GM18520 (cell line): ENCODE data around the gene PNN.
"Not testable (repeated sequence)": the region's sequence is repeated elsewhere in the genome, so short reads cannot be mapped to it uniquely, and the experiment has no call there.

Experiments
- ATAC-seq: cut with Tn5 transposase; IDR thresholded peaks from one replicate; pipeline ENCODE4 v1.9.1; 2021; ENCODE audit not compliant: unreplicated experiment

Gene PNN

GRCh38 chr14:39180553-39180952 lies 5.5 kb downstream of the PNN start:
- ATAC-seq: no peak

- ATAC-seq: no peak
Measured at GRCh38 chr14:39181026-39181692, 6.1 kb downstream of the PNN start.

DNA sequence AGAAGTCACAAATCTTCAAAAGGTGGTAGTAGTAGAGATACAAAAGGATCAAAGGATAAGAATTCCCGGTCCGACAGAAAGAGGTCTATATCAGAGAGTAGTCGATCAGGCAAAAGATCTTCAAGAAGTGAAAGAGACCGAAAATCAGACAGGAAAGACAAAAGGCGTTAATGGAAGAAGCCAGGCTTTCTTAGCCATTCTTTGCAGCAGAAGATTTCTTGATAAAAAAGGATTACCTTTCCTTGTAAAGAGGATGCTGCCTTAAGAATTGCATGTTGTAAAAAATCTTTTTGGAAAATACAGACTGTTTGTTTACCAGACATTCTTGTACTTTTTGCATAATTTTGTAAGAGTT lies 6.6 kb downstream of the PNN start:
- no peak for ATAC-seq

DNA sequence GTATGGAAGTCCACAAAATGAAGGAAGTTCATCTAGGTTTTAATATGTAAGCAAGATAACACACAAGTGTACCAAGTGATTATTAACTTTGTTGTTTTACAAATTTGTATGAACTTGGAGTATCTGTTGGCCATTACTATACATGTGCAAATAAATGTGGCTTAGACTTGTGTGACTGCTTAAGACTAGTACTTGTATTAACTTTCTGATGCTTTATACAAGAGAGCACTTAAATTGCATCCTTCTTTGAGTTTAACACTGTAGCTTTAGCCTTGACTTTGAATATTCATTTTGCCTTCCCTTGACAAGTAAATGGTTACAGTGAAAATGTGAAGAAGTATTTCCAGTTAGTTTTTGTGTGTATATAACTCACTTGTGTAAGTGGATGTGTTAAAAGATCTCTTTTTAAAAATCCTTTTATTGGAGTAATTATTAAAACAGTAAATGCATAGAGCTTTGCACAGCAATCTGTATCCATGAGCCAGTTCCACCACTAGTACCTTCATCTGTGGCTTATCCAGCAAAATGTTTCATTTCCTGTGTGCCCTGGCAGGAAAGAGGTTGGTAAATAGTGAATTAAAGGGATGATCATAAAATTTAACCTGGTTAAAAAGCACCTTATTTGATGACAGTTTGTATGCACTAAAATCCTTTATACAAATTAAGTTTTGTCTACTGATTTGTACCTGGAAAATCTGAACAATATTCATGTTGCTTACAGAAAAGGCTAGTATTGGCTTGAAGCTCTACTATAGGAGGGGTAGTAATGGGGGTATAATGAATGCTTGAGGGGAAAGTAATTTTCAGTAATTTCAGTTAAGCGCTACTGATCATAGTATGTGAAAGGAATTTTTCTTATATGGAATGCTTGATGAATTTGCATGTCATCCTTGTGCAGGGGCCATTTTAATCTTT lies 8.0 kb downstream of the PNN start:
- ATAC-seq: no peak

- not testable (repeated sequence) for ATAC-seq
Measured at GRCh38 chr14:39183685-39184003, 8.6 kb downstream of the PNN start.

DNA sequence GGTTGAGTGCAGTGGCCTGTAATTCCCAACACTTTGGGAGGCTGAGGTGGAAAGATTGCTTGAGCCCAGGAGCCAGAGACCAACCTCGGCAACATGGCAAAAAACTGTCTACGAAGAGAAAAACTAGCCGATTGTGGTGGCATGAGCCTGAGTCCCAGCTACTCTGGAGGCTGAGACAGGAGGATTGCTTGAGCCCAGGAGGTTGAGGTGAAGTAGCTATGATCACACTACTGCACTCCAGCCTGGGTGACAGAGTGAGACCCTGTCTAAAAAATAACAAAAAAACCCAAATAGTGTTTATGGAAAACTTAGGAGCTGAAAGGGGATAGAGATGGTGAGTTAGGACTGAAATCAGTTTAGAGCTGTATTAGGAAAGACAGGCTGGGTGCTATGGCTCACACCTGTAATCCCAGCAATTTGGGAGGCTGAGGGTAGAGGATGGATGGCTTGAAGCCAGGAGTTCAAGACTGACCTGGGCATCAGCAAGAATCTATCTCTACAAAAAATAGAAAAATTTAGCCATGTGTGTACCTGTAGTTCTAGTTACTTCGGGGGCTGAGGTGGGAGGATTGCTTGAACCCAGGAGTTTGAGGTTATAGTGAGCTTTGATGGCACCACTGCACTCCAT lies 9.7 kb downstream of the PNN start:
- no peak for ATAC-seq

DNA sequence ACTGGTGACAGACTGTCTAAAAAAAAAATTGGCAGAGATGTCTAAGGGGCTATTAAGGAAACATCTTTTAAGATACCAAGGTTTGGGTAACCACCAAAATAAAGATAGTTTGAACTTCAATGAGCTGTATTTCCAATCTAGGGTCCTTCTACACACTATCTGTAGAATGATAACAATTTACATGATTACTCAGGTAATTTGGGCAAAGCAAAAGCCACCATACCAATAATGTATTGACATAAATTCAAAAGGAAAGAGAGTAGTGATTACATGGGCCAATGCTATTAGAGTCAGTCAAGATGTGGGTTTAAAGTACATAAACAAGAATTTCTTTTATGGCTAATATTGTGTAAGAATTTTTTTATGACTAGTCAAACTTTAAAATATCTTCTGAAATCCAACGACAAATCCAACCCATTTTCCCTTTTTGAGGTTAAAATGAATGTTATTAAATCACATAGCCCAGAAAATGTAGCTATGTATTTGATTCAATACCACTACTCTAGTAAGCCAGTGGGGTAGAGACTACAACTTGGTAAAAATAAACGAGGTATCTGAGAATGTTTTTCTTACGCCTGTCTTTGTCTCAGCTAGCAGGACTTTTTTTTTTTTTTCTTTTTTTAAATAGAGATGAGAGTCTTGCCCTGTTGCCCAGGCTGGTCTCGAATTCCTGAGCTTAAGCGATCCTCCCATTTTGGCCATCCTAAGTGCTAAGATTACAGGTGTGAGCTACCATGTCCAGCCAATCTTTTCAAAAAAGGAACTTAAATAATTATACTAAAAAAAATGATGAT lies 10.4 kb downstream of the PNN start:
- no peak for ATAC-seq

- ATAC-seq: no peak
Measured at GRCh38 chr14:39186941-39187525, 12.0 kb downstream of the PNN start.

DNA sequence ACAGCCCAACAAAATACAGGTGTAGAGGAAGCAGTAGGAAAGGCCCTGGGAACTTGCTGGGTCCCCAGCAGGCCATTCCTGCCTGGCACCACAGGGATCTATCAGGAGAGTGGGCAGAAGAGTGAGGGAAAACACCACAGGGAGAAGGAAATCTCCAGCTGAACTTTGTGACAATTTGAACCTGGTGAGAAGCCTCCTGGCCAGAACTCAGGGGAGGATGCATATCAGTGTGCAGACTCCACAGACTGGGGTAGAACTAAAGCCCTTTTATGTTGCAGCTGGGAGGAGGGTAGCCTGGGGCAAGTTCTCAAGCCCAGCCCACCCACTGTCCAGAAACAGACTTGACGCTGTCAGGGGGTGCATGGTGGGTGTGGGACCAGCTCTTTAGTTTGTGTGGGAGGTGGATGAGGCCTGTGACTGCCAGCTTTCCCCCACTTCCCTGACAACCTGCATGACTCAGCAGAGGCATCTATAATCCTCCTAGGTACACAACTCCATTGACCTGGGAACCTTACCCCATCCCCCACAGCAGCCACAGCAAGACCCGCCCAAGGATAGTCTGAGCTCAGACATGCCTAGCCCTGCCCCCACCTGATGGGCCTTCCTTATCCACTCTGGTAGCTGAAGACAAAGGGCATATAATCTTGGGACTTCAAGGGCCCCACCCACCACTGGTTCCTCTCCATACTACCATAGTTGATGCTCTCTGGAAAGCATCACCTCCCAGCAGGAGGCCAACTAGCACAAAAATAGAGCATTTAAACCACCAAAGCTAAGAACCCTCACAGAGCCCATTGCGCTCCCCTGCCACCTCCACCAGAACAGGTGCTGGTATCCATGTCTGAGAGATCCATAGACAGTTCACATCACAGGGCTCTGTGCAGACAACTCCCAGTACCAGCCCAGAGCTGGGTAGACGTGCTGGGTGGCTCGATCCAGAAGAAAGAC lies 28.9 kb downstream of the PNN start:
- ATAC-seq: no peak

- not testable (repeated sequence) for ATAC-seq
Measured at GRCh38 chr14:39207430-39207829, 32.4 kb downstream of the PNN start.

DNA sequence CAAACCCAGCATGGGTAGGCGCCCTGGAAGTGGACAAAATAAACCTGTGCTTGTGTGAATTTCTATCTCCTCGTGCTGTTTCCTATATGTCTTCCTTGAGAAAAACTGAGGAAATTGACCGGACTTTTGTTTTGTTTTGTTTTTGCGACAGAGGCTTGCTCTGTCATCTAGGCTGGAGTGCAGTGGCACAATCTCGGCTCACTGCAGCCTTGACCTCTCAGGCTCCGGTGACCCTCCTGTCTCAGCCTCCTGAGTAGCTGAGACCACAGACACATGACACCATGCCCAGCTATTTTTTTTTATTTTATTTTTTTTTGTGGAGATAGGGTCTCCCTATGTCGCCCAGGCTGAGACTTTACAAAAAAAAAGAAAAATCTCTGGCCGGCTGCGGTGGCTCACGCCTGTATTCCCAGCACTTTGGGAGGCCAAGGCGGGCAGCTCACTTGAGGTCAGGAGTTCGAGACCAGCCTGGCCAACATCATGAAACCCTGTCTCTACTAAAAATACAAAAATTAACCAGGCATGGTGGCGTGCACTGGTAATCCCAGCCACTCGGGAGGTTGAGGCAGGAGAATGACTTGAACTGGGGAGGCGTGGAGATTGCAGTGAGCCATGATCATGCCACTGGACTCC lies 36.2 kb downstream of the PNN start:
- ATAC-seq: no peak

DNA sequence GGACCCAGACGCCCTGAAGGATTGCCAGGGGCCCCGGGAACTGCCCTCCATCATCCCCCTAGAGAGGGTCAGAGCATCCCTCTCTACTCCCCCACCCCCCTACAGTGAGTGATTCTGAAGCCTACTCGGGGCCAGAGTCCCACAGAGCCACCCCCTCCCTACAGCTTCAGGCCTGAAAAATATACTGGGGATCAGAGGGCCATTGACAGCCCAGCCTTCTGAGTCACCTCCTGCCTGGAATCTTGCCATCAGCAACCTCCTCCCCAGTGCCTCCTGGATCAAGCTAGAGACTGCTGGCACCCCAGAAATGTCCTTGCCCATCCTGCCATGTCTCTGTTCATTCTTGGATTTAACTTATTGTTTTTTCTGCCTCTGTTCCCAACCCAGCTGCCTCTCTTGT lies 37.0 kb downstream of the PNN start:
- no peak for ATAC-seq

- no peak for ATAC-seq
Measured at GRCh38 chr14:39212693-39213092, 37.6 kb downstream of the PNN start.

DNA sequence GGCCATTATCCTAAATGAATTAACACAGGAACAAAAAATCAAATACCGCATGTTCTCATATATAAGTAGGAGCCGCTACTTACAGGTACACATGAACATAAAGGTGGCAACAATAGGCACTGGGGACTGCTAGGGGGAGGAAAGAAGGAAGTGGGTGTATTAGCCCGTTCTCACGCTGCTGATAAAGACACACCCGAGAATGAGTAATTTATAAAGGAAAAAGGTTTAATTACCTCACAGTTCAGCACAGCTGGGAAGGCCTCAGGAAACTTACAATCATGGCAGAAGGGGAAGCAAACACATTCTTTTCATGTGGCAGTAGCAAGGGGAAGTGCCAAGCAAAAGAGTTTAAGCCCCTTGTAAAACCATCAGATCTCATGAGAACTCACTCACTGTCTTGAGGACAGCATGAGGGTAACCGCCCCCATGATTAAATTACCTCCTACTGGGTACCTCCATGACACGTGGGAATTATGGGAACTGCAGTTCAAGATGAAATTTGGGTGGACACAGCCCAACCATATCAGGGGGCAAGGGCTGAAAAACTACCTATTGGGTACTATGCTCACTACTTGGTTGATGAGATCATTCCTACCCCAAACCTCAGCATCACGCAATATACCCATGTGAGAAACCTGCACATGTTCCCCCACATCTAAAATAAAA lies 42.3 kb downstream of the PNN start:
- no peak for ATAC-seq

- no peak for ATAC-seq
Measured at GRCh38 chr14:39218171-39218769, 43.2 kb downstream of the PNN start.

DNA sequence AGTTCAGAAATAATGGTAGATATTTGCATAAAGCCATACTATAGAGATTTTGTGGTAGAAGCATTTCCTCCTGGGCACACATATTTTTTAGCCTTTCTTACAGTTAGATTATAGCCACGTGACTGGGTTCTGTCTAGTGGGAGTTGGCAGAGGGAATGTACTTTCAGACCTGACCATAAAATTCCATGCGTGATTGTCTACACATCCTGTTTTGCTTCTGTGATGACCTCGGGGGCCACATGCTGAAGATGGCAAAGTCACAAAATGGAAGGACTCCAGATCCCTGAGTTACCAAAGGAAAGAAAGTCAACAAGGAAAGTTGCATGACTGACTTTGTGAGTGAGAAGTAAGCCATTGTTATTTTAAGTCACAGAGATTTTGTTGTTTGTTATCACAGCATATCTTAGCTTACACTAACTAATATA lies 44.0 kb downstream of the PNN start:
- ATAC-seq: no peak

DNA sequence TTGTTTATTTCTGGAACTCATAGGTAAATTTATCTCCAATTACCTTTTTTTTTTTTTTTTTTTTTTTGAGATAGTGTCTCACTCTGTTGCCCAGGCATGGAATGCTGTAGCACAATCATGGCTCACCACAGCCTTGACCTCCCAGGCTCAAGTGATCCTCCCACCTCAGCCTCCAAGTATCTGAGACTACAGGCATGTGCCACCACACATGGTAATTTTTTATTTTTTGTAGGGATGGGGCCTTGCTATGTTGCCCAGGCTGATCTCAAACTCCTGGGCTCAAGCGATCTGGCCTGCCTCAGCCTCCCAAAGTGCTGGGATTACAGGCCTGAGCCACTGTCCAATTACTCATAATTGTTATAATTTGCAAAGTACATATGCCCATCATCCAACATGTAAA lies 45.4 kb downstream of the PNN start:
- ATAC-seq: not testable (repeated sequence)

- ATAC-seq: no peak
Measured at GRCh38 chr14:39228044-39228443, 53.0 kb downstream of the PNN start.
